Activated T-cell treated with anti-CD3 and anti-CD28 coated beads, Interleukin-2, amount 50 U/mL, for 24 hours (primary cell): ENCODE measurements around the gene GDF15.
A peak's percentile ranks its signal among the peaks of the same experiment; 100 is the strongest.
"Not testable (repeated sequence)": the region's sequence is repeated elsewhere in the genome, so short reads cannot be mapped to it uniquely, and the experiment has no call there.

Experiments
- DNase-seq: peaks from one replicate; pipeline ENCODE4 v3.0.0-alpha.2; 2020
- H3K27ac Mint-ChIP-seq: 2 replicates; pipeline ENCODE4 v1.8.0; 2020; ENCODE audit warnings: mild to moderate bottlenecking, mixed read lengths
- H3K27me3 Mint-ChIP-seq: 2 replicates; pipeline ENCODE4 v1.8.0; 2020; ENCODE audit warnings: mixed read lengths
- H3K36me3 Mint-ChIP-seq: 2 replicates; pipeline ENCODE4 v1.8.0; 2020; ENCODE audit warnings: low read depth, mixed read lengths
- H3K4me1 Mint-ChIP-seq: 2 replicates; pipeline ENCODE4 v1.8.0; 2020; ENCODE audit warnings: low read depth, mixed read lengths
- H3K4me3 Mint-ChIP-seq: 2 replicates; pipeline ENCODE4 v1.8.0; 2020; ENCODE audit warnings: mild to moderate bottlenecking, moderate library complexity, mixed read lengths
- H3K9me3 Mint-ChIP-seq: 2 replicates; pipeline ENCODE4 v1.8.0; 2020; ENCODE audit warnings: mixed read lengths

The GDF15 gene, protein sequence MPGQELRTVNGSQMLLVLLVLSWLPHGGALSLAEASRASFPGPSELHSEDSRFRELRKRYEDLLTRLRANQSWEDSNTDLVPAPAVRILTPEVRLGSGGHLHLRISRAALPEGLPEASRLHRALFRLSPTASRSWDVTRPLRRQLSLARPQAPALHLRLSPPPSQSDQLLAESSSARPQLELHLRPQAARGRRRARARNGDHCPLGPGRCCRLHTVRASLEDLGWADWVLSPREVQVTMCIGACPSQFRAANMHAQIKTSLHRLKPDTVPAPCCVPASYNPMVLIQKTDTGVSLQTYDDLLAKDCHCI

DNA sequence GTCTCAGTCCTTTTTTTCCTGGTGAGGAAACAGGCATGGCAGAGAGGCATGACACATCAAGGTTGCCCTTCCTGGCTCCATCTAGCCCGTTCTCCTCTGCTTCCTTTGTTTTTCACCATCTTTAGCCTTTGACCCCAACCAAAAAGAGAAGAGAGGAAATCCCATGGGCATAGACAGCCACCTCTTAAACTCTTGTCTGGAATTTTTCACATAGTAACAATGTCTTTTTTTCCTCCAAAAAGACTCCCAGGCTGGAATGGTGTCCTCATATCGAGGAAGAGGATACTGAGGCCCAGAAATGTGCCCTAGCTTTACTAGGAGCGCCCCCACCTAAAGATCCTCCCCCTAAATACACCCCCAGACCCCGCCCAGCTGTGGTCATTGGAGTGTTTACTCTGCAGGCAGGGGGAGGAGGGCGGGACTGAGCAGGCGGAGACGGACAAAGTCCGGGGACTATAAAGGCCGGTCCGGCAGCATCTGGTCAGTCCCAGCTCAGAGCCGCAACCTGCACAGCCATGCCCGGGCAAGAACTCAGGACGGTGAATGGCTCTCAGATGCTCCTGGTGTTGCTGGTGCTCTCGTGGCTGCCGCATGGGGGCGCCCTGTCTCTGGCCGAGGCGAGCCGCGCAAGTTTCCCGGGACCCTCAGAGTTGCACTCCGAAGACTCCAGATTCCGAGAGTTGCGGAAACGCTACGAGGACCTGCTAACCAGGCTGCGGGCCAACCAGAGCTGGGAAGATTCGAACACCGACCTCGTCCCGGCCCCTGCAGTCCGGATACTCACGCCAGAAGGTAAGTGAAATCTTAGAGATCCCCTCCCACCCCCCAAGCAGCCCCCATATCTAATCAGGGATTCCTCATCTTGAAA lies at the start of gene GDF15:
Gene GDF15 (plus strand): TSS at position 484 of the 868 bp plus-strand sequence. CDS start 32 bp downstream, at position 516.
- DNase-seq = peak; percentile 48
- Mint-ChIP-seq H3K4me3 (no peak within 1 kb of the TSS), H3K9me3 (no peaks in the 10 kb centered on the region), H3K27ac (no peak within 1 kb of the TSS), H3K27me3 (peaks cover 72% of the 10 kb centered on the region), H3K4me1 (peaks cover 10% of the 10 kb centered on the region), H3K36me3 (no peaks in the 10 kb centered on the region)

- Mint-ChIP-seq H3K9me3 (no peaks in the 10 kb centered on the region), H3K27ac (no peak overlapping the region), H3K36me3 (peaks cover 5% of the 10 kb centered on the region), H3K4me1 (peaks cover 19% of the 10 kb centered on the region), H3K4me3 (no peak overlapping the region), H3K27me3 (no peaks in the 10 kb centered on the region)
- DNase-seq = no peak
These were observed 47.4 kb upstream of the GDF15 start for GRCh38 chr19:18338541-18338940.

DNA sequence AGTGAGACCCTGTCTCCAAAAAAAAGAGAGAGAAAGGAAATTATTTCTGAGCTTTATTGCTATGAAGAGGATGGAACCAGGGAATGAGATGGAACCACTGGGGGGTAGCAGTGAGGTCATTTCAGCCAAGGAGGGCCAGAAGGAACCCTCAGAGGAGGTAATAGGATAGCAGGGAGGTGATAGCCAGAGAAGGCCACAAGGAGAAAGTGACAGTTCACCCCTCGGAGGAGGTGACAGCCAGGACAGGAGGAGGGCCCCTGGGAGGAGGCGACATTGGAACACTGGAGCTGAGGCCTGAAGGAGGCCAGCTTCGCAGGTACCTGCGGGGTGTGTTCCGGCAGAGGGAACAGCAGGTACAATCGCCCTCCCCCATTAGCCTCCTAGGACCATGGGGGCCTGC lies 46.2 kb upstream of the GDF15 start:
- peaks cover 13% of the 10 kb centered on the region for H3K36me3 Mint-ChIP-seq
- H3K4me1 Mint-ChIP-seq = peaks cover 19% of the 10 kb centered on the region
- peak overlapping the region; percentile 87 for H3K4me3 Mint-ChIP-seq
- DNase-seq = no peak
- peak overlapping the region; percentile 47 for H3K27ac Mint-ChIP-seq
- H3K9me3 Mint-ChIP-seq = no peaks in the 10 kb centered on the region
- no peaks in the 10 kb centered on the region for H3K27me3 Mint-ChIP-seq

DNA sequence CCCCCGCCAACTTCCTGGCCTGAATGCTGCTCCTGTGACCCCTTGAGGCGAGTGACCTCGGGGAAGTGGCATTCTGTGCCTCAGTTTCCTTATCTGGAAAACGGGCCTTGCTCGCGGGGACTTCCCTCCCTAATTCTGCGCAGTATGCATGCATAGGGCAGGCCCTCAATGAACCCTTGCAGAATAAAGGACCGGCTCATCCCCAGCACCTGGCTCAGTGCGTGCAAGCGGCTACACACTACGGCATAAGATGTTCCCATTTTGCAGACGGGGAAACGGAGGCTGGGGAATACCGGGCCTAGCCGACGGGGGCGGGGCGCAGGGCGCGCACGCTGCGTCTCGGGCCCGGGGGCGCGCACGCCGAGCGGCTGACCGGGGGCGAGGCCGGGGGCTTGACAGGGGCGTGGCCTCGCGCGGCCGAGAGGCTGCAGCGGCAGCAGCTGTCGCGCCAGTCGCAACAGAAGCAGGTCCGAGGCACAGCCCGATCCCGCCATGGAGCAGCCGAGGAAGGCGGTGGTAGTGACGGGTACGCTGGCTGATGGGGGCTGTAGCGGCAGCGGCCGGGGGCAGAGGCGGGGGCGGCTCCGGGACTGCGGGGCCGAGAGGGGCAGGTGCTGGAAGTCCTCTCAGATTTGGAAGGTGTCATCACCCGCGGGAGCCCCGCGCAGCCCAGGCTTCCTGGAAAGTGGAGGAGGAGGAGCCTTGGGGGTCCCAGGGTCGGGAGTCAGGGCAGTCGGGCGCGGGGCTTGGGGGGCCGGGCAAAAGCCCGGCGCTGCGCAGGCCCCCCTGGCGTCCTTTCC lies 45.6 kb upstream of the GDF15 start, which contains the start of gene PGPEP1:
Gene PGPEP1 (plus strand): TSS at position 409 of the 800 bp plus-strand sequence. CDS start 84 bp downstream, at position 493.
- peak within 1 kb of the TSS; percentile 91 for H3K27ac Mint-ChIP-seq
- H3K36me3 Mint-ChIP-seq = peaks cover 19% of the 10 kb centered on the region
- H3K9me3 Mint-ChIP-seq = no peaks in the 10 kb centered on the region
- H3K4me1 Mint-ChIP-seq = peaks cover 19% of the 10 kb centered on the region
- peak within 1 kb of the TSS; percentile 87 for H3K4me3 Mint-ChIP-seq
- DNase-seq = peak; percentile 87
- H3K27me3 Mint-ChIP-seq = no peaks in the 10 kb centered on the region

DNA sequence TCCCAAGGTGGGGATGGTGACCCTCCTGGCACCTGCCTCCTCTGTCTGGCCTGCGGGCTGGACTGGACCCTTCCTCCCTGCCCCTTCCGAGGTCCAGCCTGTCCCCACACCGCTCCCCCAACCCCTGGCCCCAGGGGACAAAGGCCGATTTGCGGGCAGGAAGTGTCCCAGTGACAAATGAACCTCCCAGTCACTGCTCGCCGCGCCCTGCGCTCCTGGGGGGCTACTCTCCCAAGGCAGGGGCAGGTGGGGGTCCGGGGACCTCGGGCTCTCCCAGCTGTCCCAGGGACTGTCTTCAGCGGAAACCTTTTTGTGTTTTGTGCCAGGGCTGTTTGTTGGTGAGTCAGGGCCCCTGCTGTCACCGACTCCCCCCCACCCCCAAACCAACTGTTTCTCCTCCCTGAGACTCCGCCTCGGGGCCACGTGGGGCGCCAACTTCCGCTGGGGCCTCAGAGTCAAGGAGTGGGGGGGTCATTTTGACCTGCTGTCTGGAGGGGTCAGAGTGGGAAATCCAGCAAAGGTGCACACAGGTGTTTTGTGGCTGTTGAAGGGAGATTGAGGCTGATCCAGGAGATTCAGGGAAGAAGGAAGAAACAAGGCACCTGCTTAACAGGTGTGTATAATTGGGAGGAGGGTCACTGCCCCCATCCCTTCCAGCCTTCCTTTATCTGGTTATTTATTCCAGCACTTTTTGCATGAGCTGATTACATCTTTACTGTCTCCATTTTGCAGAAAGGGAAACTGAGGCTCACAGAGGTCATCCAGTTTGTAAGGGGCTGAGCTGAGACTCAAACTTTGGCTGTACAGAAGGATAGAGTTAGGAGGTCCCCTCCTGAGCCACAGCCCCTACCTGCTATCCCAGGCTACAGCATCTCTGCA lies 44.7 kb upstream of the GDF15 start:
- H3K27me3 Mint-ChIP-seq = no peaks in the 10 kb centered on the region
- DNase-seq = peak; percentile 78
- peak overlapping the region; percentile 87 for H3K4me3 Mint-ChIP-seq
- H3K9me3 Mint-ChIP-seq = no peaks in the 10 kb centered on the region
- peaks cover 23% of the 10 kb centered on the region for H3K36me3 Mint-ChIP-seq
- peak overlapping the region; percentile 90 for H3K27ac Mint-ChIP-seq
- peaks cover 19% of the 10 kb centered on the region for H3K4me1 Mint-ChIP-seq

DNA sequence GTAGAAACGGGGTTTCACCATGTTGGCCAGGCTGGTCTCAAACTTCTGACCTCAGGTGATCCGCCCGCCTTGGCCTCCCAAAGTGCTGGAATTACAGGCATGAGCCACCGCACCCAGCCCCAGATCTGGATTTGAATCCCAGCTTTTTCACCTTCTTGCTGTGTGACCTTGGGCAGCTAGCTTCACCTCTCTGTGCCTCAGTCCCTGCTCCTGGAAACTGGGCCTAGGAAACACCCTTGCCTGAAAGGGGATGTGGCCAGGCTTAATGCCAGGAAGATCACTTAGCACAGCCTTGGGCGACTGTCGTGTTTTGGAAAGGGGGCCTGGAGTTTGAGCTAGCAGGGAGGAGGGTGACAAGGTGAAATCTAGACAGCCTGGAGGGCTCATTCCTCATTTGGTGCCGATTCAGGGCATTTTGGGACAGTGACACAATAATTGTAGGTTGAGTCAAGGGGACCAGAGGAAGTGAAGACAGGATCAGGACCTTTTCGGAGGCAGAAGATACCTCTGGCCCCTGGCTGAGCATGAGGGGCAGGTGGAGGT lies 43.8 kb upstream of the GDF15 start:
- no peak for DNase-seq
- no peaks in the 10 kb centered on the region for H3K27me3 Mint-ChIP-seq
- H3K9me3 Mint-ChIP-seq = no peaks in the 10 kb centered on the region
- peak overlapping the region; percentile 87 for H3K4me3 Mint-ChIP-seq
- H3K4me1 Mint-ChIP-seq = peaks cover 19% of the 10 kb centered on the region
- peak overlapping the region; percentile 57 for H3K27ac Mint-ChIP-seq
- peaks cover 28% of the 10 kb centered on the region for H3K36me3 Mint-ChIP-seq

DNA sequence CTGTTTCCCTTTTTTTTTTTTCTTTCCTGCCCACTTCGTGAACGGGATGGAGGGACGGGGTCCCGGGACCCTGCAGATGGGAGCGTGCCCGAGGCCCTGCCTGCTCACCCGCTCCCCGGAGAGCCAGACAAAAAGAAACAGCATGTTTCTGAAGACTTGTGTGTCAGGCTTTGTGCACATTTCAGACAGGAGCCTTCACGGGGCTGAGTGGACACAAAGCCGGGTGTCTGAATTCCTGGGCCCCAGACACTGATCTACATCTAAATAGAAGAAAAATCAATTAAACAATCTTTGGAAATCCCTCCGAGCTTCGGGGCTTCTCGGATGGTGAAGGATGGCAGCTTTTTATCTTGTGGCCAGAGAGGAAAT lies 41.4 kb upstream of the GDF15 start:
- Mint-ChIP-seq H3K9me3 (no peaks in the 10 kb centered on the region), H3K36me3 (peaks cover 36% of the 10 kb centered on the region), H3K4me1 (peaks cover 21% of the 10 kb centered on the region), H3K4me3 (no peak overlapping the region), H3K27ac (no peak overlapping the region), H3K27me3 (no peaks in the 10 kb centered on the region)
- no peak for DNase-seq

DNA sequence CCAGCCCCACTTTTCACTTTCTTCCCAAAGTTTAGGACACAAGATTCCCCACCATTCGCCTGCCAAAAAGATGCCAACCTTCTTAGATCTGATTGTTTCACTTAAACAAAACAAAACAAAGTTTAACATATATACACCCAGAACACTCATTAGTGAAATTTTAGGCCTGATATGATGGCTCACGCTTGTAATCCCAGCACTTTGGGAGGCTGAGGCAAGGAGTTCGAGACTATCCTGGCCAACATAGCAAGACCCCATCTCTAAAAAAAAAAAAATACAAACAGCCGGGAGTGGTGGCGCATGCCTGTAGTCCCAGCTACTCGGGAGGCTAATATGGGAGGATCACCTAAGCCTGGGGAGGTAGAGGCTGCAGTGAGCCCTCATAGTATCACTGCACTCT lies 40.7 kb upstream of the GDF15 start:
- Mint-ChIP-seq H3K27ac (no peak overlapping the region), H3K36me3 (peaks cover 41% of the 10 kb centered on the region), H3K9me3 (no peaks in the 10 kb centered on the region), H3K4me3 (no peak overlapping the region), H3K4me1 (peaks cover 16% of the 10 kb centered on the region), H3K27me3 (no peaks in the 10 kb centered on the region)
- DNase-seq = no peak

GRCh38 chr19:18346091-18346490 lies 39.9 kb upstream of the GDF15 start:
- Mint-ChIP-seq H3K36me3 (peaks cover 45% of the 10 kb centered on the region), H3K9me3 (no peaks in the 10 kb centered on the region)

DNA sequence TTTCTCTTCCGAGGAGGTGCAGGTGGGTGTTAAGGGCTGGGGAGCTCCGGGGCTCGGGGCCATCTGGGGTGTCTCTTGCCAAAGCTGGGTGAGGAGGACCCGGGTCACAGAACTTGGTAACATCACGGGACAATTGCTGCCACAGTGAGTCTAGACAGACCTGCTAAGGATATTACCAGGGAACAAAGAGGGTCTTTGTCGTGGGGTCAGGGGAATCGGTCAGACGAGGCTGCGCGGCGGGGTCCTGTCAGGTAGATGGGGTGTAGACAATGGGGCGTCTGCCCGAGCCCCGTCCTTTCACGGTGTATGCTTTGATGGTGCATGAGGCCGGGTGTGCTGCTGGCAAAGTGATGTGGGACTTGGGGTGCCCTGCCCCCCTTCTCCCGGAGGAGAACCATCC lies 37.8 kb upstream of the GDF15 start:
- no peak for DNase-seq
- no peak overlapping the region for H3K27ac Mint-ChIP-seq
- no peaks in the 10 kb centered on the region for H3K9me3 Mint-ChIP-seq
- no peak overlapping the region for H3K4me3 Mint-ChIP-seq
- H3K36me3 Mint-ChIP-seq = peaks cover 42% of the 10 kb centered on the region
- H3K27me3 Mint-ChIP-seq = no peaks in the 10 kb centered on the region
- peaks cover 5% of the 10 kb centered on the region for H3K4me1 Mint-ChIP-seq

More at GRCh38 chr19:18346091-18346490, 39.9 kb upstream of the GDF15 start:
- Mint-ChIP-seq H3K4me3 (no peak overlapping the region), H3K27me3 (no peaks in the 10 kb centered on the region), H3K4me1 (peaks cover 16% of the 10 kb centered on the region), H3K27ac (no peak overlapping the region)
- no peak for DNase-seq

- H3K36me3 Mint-ChIP-seq = peaks cover 43% of the 10 kb centered on the region
- DNase-seq, H3K4me3 Mint-ChIP-seq, H3K27me3 Mint-ChIP-seq, H3K4me1 Mint-ChIP-seq, H3K27ac Mint-ChIP-seq, H3K9me3 Mint-ChIP-seq: not testable (repeated sequence)
These were observed 37.1 kb upstream of the GDF15 start for GRCh38 chr19:18348818-18349339.

DNA sequence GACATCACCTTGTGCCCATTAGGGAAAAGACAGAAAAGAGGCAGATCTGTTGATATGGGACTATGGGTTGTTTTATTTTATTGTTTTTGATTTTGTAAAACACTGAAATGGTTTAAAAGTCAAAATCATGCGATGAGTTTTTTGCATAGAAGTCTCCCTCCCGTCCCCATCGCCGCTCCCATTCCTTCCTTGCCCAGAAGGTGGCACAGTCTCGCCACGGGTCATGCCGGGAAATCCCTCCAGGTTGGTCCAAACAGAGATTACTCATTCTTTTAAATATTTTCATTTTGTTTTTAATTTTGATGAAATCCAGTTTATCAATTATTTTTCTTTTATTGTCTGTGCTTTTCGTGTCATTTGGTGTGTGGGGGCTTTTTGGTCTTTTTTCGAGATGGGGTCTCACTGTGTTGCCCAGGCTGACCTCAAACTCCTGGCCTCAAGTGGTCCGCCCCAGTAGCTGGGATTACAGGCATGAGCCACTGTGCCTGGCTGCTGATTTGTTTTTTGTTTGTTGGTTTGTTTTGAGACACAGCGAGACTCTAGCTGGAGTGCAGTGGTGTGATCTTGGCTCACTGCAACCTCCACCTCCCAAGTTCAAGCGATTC lies 36.3 kb upstream of the GDF15 start:
- H3K27ac Mint-ChIP-seq = no peak overlapping the region
- no peaks in the 10 kb centered on the region for H3K27me3 Mint-ChIP-seq
- peaks cover 38% of the 10 kb centered on the region for H3K36me3 Mint-ChIP-seq
- H3K9me3 Mint-ChIP-seq = no peaks in the 10 kb centered on the region
- no peak overlapping the region for H3K4me3 Mint-ChIP-seq
- H3K4me1 Mint-ChIP-seq = peaks cover 5% of the 10 kb centered on the region
- DNase-seq = peak; percentile 46

GRCh38 chr19:18350490-18350889 lies 35.5 kb upstream of the GDF15 start:
- peaks cover 36% of the 10 kb centered on the region for H3K36me3 Mint-ChIP-seq
- DNase-seq = no peak
- H3K9me3 Mint-ChIP-seq = no peaks in the 10 kb centered on the region
- H3K27ac Mint-ChIP-seq = no peak overlapping the region
- peaks cover 5% of the 10 kb centered on the region for H3K4me1 Mint-ChIP-seq
- H3K4me3 Mint-ChIP-seq = no peak overlapping the region
- H3K27me3 Mint-ChIP-seq = no peaks in the 10 kb centered on the region
